Calu3 (cell line): Measurements from ENCODE around the gene CRACDL. TPM values are rescaled to one million over a fixed set of nuclear protein-coding genes. Genes with fewer than 3 reads are reported as not detected.

Source experiments
- BruUV-seq: library from RNA; stranded (reverse); fragments of 400-500 nt; replicated peaks from 2 replicates; lab custom pipeline; 2021; lab: Mats Ljungman, UMichigan
- CTCF ChIA-PET: fragments of 300-600 bp; sonication (Branson Sonifier 250); formaldehyde crosslinking; loops from one replicate; lab custom pipeline; 2022; ENCODE audit warnings: antibody characterized with exemption; lab: Charles Lee
- DNase-seq: peaks from one replicate; pipeline ENCODE4 v3.0.0; 2022
- H3K27ac Mint-ChIP-seq: one replicate; pipeline ENCODE4 v1.8.0; 2022; ENCODE audit warnings: mixed read lengths; ENCODE audit not compliant: unreplicated experiment
- H3K27me3 Mint-ChIP-seq: one replicate; pipeline ENCODE4 v1.8.0; 2022; ENCODE audit warnings: mixed read lengths; ENCODE audit not compliant: unreplicated experiment
- H3K36me3 Mint-ChIP-seq: one replicate; pipeline ENCODE4 v1.8.0; 2022; ENCODE audit warnings: mild to moderate bottlenecking, moderate library complexity, mixed read lengths; ENCODE audit not compliant: insufficient read depth, unreplicated experiment
- H3K4me1 Mint-ChIP-seq: one replicate; pipeline ENCODE4 v1.8.0; 2022; ENCODE audit warnings: mild to moderate bottlenecking, low read depth, mixed read lengths; ENCODE audit not compliant: unreplicated experiment
- H3K4me3 Mint-ChIP-seq: one replicate; pipeline ENCODE4 v1.8.0; 2022; ENCODE audit warnings: mild to moderate bottlenecking, low read depth, moderate library complexity, mixed read lengths; ENCODE audit not compliant: unreplicated experiment
- H3K9me3 Mint-ChIP-seq: one replicate; pipeline ENCODE4 v1.8.0; 2022; ENCODE audit warnings: low read depth, mixed read lengths; ENCODE audit not compliant: unreplicated experiment
- intact Hi-C: fragments of 100-400 bp; cut with micrococcal nuclease; formaldehyde crosslinking; loops from one replicate; pipeline ENCODE4 v1.10.0; 2022; ENCODE audit not compliant: unreplicated experiment
- total RNA-seq: library from RNA; stranded (reverse); gene quantifications from 2 replicates; pipeline ENCODE4 v1.2.3, GENCODE V29; 2022
- TF ChIP-seq, protein P1 (sequence below): fragments of 200-600 bp; IDR thresholded peaks from one replicate; pipeline ENCODE4 v1.8.0; 2022; ENCODE audit warnings: antibody characterized with exemption; ENCODE audit not compliant: unreplicated experiment

CRACDL gene
- total RNA-seq, 1 experiment from 2014 or later: 16.2 TPM

GRCh38 chr2:98908931-98909316 is 27.1 kb downstream of the CRACDL start:
- DNase-seq: no peak
- peaks cover 48% of the 10 kb centered on the region for H3K4me1 Mint-ChIP-seq
- no peaks in the 10 kb centered on the region for H3K9me3 Mint-ChIP-seq
- CTCF ChIA-PET: interaction anchor here (0.6 to 1.9 kb wide), 3 partner anchors 24 to 216 kb away, joined by 3 to 5 read pairs (median 4); no protein-coding TSS in a partner anchor
- peaks cover 4% of the 10 kb centered on the region for H3K36me3 Mint-ChIP-seq
- H3K27ac Mint-ChIP-seq: no peak overlapping the region
- no TSS peak for BruUV-seq
- no peak overlapping the region for H3K4me3 Mint-ChIP-seq
- TF ChIP-seq, protein P1, sequence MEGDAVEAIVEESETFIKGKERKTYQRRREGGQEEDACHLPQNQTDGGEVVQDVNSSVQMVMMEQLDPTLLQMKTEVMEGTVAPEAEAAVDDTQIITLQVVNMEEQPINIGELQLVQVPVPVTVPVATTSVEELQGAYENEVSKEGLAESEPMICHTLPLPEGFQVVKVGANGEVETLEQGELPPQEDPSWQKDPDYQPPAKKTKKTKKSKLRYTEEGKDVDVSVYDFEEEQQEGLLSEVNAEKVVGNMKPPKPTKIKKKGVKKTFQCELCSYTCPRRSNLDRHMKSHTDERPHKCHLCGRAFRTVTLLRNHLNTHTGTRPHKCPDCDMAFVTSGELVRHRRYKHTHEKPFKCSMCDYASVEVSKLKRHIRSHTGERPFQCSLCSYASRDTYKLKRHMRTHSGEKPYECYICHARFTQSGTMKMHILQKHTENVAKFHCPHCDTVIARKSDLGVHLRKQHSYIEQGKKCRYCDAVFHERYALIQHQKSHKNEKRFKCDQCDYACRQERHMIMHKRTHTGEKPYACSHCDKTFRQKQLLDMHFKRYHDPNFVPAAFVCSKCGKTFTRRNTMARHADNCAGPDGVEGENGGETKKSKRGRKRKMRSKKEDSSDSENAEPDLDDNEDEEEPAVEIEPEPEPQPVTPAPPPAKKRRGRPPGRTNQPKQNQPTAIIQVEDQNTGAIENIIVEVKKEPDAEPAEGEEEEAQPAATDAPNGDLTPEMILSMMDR: no peak
- intact Hi-C loops: loop anchor here (5.0 kb wide), 1 partner anchor 42 kb away; no protein-coding TSS in a partner anchor
- no peaks in the 10 kb centered on the region for H3K27me3 Mint-ChIP-seq

GRCh38 chr2:98907966-98908905 is 27.8 kb downstream of the CRACDL start:
- intact Hi-C loops: loop anchor here (5.0 kb wide), 1 partner anchor 41 kb away; no protein-coding TSS in a partner anchor
- TF ChIP-seq, protein P1: no peak
- H3K4me3 Mint-ChIP-seq: no peak overlapping the region
- H3K36me3 Mint-ChIP-seq: peaks cover 4% of the 10 kb centered on the region
- no peak for DNase-seq
- H3K27me3 Mint-ChIP-seq: no peaks in the 10 kb centered on the region
- CTCF ChIA-PET: interaction anchor here (1.9 kb wide), 1 partner anchor 39 kb away, joined by 5 read pairs; no protein-coding TSS in a partner anchor
- H3K9me3 Mint-ChIP-seq: no peaks in the 10 kb centered on the region
- peaks cover 44% of the 10 kb centered on the region for H3K4me1 Mint-ChIP-seq
- no TSS peak for BruUV-seq
- H3K27ac Mint-ChIP-seq: no peak overlapping the region

DNA sequence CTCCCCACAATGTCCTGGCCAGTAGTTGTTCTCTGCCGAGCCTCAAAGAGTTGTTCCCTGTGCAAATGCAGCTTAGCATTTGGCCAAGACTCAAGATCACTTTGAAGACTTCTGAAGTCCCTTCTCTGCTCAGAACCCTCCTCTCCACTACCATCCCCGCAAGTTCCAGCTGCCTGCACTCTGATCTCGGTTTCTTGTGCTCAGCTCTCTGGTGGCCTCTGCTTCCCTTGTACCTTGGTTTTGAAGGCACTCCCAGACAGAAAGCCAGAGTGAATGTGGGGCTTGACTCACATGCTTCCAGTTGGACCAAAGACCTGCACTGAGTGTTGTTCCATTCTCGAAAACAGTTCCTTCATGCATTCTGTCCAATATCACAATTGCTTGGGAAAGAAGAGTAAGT is 28.6 kb downstream of the CRACDL start:
- Mint-ChIP-seq H3K4me3 (no peak overlapping the region), H3K9me3 (no peaks in the 10 kb centered on the region), H3K27ac (no peak overlapping the region), H3K4me1 (peaks cover 35% of the 10 kb centered on the region), H3K36me3 (peaks cover 4% of the 10 kb centered on the region), H3K27me3 (no peaks in the 10 kb centered on the region)
- no peak for DNase-seq
- intact Hi-C loops: loop anchor here (5.0 kb wide), 1 partner anchor 40 kb away; no protein-coding TSS in a partner anchor
- no TSS peak for BruUV-seq
- CTCF ChIA-PET: no interaction called here
- TF ChIP-seq, protein P1: no peak

GRCh38 chr2:98903767-98904485 is 32.1 kb downstream of the CRACDL start:
- CTCF ChIA-PET: no interaction called here
- DNase-seq: no peak
- Mint-ChIP-seq H3K27me3 (peaks cover 12% of the 10 kb centered on the region), H3K27ac (no peak overlapping the region), H3K9me3 (no peaks in the 10 kb centered on the region), H3K4me3 (no peak overlapping the region), H3K36me3 (no peaks in the 10 kb centered on the region), H3K4me1 (peaks cover 8% of the 10 kb centered on the region)
- no TSS peak for BruUV-seq
- TF ChIP-seq, protein P1: no peak
- intact Hi-C loops: no loop called here
